D341Med (cell line): ENCODE results near the gene ADAM12.
"Not testable (repeated sequence)": the region's sequence is repeated elsewhere in the genome, so short reads cannot be mapped to it uniquely, and the experiment has no call there.

Experiments
- DNase-seq: peaks from one replicate; pipeline ENCODE4 v3.0.0; 2012; ENCODE audit warnings: low spot score

Gene ADAM12

GRCh38 chr10:126263006-126263676, 125.1 kb downstream of the ADAM12 start:
- DNase-seq = no peak

GRCh38 chr10:126262233-126262838, 125.9 kb downstream of the ADAM12 start:
- DNase-seq = no peak

- DNase-seq = no peak
Measured at GRCh38 chr10:126259760-126260479, 128.4 kb downstream of the ADAM12 start.

GRCh38 chr10:126256864-126257263, 131.4 kb downstream of the ADAM12 start:
- no peak for DNase-seq

- DNase-seq = no peak
Measured at GRCh38 chr10:126255313-126255712, 133.0 kb downstream of the ADAM12 start.

GRCh38 chr10:126253611-126253998, 134.7 kb downstream of the ADAM12 start:
- no peak for DNase-seq

- DNase-seq = no peak
Measured at GRCh38 chr10:126252884-126253610, 135.2 kb downstream of the ADAM12 start.

- no peak for DNase-seq
Measured at GRCh38 chr10:126251778-126252407, 136.4 kb downstream of the ADAM12 start.

GRCh38 chr10:126250527-126251310, 137.6 kb downstream of the ADAM12 start:
- no peak for DNase-seq

- DNase-seq = no peak
Measured at GRCh38 chr10:126250045-126250444, 138.2 kb downstream of the ADAM12 start.

GRCh38 chr10:126247446-126247975, 140.8 kb downstream of the ADAM12 start:
- no peak for DNase-seq

- DNase-seq = not testable (repeated sequence)
Measured at GRCh38 chr10:126246396-126246795, 141.9 kb downstream of the ADAM12 start.

- no peak for DNase-seq
Measured at GRCh38 chr10:126245501-126245900, 142.8 kb downstream of the ADAM12 start.

- DNase-seq = no peak
Measured at GRCh38 chr10:126243971-126244370, 144.3 kb downstream of the ADAM12 start.

GRCh38 chr10:126243306-126243705, 145.0 kb downstream of the ADAM12 start:
- no peak for DNase-seq

GRCh38 chr10:126242397-126243260, 145.6 kb downstream of the ADAM12 start:
- DNase-seq = no peak

- no peak for DNase-seq
Measured at GRCh38 chr10:126240483-126240882, 147.8 kb downstream of the ADAM12 start.

- DNase-seq = no peak
Measured at GRCh38 chr10:126239844-126240243, 148.4 kb downstream of the ADAM12 start.

GRCh38 chr10:126235979-126236851, 152.1 kb downstream of the ADAM12 start:
- no peak for DNase-seq
